Umbilical cord (tissue), 2 donors: ENCODE measurements around the gene ENTPD6. TPM values are rescaled to one million over a fixed set of nuclear protein-coding genes. Genes with fewer than 3 reads are reported as not detected.

Source experiments
- DNase-seq: peaks from one replicate; pipeline ENCODE4 v3.0.0-alpha.2; 2015; ENCODE audit warnings: low spot score
- total RNA-seq: library from RNA; depleted of rRNA; stranded (reverse); fragments of >200 nt; gene quantifications from one replicate; pipeline ENCODE4 v1.2.3, GENCODE V29; 2014; ENCODE audit warnings: low replicate concordance; ENCODE audit not compliant: insufficient read depth

The ENTPD6 gene
- total RNA-seq, 1 donor from 2014 or later: 16.1 TPM

DNA sequence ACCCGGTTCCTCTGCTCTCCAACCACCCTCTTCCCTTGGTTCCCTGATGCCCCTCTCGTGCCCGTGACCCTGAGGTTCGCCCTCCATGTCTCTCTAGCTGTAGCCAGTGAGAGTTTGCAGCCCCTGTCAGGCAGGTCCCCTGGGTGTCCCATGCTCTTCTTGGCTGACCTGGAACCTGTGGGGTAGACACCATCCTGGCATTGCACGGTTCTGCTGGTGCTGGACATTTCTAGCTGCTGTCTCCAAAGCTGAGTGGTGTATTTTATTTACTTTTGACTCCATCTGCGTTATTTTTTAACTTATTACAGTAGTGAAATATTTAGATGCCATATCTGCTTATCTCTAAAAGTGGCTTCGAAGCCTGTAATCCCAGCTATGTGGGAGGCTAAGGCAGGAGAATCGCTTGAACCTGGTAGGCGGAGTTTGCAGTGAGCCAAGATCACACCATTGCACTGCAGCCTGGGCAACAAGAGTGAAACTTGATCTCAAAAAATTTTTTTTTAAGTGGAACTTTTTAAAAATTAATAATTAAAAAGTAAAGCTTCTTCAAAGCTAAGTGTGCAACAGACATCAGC lies 12.5 kb downstream of the ENTPD6 start:
- DNase-seq: no peak

DNA sequence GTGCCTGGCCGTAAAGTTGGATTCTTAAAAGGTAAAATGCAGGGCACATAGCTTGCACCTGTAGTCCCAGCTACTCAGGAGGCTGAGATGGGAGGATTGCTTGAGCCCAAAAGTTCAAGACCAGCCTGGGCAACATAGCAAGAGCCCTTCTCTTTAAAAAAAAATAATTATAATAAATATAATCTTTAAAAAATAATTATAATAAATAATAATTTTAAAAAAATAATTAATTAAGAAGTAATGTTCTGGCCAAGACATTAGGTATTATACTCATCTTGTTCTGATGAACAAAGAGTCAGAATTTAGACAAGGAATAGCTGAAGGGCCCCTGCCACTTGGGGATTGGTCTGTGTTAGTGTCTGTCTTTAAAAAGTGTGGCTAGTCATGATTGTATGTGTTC lies 13.9 kb downstream of the ENTPD6 start:
- DNase-seq: no peak

DNA sequence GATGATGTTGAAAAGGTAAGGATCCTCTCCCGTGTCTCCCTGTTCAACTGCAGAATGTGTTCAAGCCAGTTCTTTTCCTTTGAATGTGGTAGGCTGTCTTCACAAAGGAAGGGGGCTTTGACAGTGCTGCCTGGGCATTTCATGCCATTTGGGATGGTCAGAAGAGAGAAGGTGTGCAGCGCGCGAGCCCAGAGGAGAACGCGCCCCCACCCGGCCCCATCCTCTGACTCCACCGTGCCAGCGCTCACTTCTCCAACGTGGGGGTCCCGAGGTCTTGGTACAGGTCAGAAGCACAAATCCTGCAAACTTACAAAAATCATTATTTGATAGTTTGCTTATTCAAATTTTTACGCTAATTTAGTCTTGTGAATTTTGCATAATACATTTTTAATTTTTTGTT lies 14.4 kb downstream of the ENTPD6 start:
- no peak for DNase-seq

- DNase-seq: no peak
Measured at GRCh38 chr20:25211273-25211672, 15.8 kb downstream of the ENTPD6 start.

DNA sequence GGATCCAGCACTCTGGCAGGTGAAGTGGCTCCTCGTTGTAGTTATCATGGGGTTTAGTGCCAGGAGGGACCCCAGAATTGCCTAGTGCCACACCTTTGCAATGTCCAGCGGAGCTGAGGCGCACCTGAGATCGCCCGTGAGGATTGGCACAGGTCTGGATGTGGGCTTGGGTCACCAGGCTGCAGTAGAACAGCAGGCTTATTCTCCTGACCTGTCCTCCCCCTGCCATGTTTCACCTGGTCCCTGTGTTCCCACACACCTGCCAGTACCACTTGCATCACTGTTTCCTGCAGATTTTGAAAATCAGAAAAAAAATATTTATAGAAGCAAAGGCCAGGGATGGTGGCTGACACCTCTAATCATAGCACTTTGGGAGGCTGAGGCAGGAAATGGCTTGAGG lies 16.7 kb downstream of the ENTPD6 start:
- DNase-seq: no peak

DNA sequence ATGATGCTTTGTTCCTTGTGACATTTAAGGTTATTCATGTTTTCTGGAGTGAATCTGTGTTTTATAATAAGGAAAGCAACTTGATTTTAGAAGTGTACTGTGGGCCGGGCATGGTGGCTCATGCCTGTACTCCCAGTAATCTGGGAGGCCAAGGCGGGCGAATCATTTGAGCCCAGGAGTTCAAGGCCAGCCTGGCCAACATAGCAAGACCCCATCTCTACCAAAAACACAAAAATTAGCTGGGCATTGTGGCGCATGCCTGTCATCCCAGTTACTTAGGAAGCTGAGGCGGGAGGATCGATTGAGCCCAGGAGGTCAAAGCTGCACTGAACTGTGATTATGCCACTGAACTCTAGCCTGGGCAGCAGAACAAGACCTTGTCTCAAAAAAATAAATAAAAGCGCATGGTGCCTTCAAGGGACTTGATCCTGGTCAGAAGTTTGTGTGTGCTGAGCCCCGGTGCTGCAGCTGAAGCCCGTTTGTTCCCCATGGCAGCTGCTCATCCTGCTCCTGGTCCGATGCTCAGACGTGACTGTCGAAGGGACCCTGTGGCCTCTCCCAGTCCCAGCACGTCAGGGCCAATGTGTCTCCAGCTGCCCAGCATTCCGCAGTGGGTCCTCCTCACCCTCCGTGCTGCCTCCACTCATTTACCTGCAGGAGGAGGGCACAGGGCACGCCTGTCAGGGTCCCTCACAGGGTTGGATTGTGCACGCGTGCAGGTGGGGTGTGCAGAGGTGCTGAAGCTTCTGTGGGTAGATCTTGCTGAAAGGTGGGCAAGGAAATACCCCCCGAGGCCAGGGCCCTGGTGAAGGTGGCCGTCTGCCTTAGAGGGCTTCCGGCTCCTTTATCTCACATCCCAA lies 18.3 kb downstream of the ENTPD6 start:
- no peak for DNase-seq

- DNase-seq: no peak
Measured at GRCh38 chr20:25214426-25214790, 18.9 kb downstream of the ENTPD6 start.

GRCh38 chr20:25214819-25215218 lies 19.3 kb downstream of the ENTPD6 start:
- no peak for DNase-seq

- no peak for DNase-seq
Measured at GRCh38 chr20:25215521-25215920, 20.0 kb downstream of the ENTPD6 start.

DNA sequence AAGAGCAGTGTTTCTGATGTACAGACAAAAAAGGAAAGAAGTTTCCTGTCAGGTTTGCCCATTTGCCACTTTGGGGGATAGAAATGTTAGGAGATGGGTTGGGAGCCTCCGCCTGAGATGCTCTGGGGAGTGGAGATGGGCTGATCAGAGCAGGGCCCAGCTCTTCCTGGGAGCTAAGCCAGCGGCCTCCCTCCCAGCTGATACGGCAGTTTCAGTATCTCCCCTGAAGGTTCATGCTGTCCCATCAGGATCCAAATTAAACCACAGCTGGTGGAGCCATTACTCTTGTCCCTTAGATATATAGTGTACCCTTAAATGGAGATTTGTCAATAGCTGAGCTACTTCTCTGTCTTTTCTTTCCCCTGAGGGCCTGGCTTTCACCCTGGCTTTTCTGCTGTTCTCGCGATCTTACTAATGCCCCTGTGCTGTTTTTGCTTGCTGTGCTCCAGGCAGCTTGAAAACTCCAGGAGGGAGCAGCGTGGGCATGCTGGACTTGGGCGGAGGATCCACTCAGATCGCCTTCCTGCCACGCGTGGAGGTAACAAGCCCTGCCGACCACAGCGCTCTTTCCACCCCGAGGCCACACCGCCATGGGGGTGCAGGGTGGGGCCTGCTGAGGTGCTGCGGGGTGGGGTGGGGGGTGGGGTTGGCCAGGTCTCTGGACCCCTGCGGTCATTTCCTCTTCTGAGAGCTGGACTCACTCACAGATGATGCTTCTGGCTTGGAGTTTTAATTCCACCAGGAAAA lies 20.9 kb downstream of the ENTPD6 start:
- no peak for DNase-seq

GRCh38 chr20:25217161-25218108 lies 21.9 kb downstream of the ENTPD6 start:
- DNase-seq: no peak

DNA sequence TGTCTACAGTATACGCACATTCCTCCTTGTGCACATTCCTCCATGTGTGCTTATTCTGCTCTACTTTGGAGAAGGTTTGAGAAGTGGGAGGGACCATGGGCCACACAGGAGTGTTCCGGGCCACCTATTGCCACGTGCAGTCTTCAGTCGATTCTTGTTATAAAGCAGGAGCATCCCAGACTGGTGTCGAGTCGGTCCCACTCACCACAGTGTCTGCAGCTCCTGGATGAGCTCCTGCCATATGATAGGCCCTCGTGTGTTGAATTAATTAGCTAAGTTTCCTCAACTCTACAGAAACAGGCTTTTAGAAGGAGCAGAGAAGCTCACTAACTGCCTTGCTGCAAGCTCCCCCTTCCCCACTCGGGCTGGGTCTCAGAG lies 22.6 kb downstream of the ENTPD6 start:
- DNase-seq: no peak

DNA sequence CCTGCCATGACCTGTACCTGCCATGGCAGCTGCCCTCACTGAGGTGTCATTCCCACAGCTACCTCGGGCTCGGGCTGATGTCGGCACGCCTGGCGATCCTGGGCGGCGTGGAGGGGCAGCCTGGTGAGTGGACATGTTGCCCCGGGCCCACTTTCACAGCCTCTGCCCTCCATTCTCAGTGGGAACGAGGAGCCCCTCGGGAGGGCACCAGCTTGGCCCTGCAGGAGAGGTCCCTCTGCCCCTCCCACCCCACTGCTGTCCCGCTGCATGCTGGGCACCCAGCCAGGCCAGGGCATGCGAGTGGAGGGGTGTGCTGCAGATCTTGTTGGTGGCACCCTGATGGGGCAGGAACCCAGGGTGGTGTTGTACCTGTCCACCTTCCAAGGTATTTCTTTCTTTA lies 23.0 kb downstream of the ENTPD6 start:
- DNase-seq: no peak

GRCh38 chr20:25219365-25219764 lies 23.9 kb downstream of the ENTPD6 start:
- DNase-seq: no peak

GRCh38 chr20:25220021-25220730 lies 24.7 kb downstream of the ENTPD6 start:
- no peak for DNase-seq

GRCh38 chr20:25220810-25221591 lies 25.5 kb downstream of the ENTPD6 start:
- no peak for DNase-seq

DNA sequence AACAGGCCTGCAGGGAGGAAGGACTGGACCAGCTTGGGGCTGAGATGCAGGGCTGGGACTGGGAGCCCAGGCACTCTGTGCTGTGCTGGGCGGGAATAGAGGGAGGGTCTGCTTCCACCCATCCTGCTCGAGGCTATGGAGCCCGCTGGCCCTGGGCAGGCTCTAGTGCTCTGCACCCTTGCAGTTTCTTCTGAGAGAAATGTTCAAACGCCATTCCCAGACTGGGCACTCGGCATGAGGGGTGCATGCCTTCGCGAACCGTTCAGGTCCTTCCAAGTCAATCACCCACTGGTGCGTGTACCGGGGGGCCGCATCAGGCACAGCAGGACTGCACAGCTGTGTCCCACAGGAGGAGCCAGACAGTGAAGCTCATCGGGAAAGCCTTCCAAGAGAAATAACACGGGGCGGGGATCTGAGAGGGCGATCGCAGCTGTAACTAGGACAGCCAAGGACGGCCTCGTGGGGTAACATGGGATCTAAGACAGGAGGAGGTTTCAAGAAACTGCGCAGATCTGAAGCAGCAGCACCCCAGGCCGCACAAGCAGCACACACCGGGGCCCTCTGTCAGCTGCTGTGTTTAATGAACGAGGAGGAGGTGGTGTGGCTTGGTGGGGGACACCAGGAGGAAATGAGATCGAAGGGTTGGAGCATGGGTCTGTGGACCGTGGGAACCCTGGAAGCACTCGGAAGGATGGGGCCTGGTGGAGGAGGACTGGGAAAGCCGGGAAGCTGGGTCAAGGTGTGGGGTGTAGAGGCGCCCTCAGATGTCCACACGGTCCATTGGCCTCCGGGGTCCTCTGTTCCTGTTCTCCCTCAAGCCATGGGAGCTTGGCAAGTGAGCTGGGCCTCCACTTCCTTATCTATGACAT lies 26.3 kb downstream of the ENTPD6 start:
- DNase-seq: no peak

- DNase-seq: no peak
Measured at GRCh38 chr20:25222461-25223178, 27.1 kb downstream of the ENTPD6 start.
